ENCODE results near the gene KCNQ1. TPM values are rescaled to one million over a fixed set of nuclear protein-coding genes. Genes with fewer than 3 reads are reported as not detected.
A peak's percentile ranks its signal among the peaks of the same experiment; 100 is the strongest.

Gene KCNQ1
- total and polyA plus RNA-seq, 9 donors: 1.4 to 17.2 (median 3.8) TPM

GRCh38 chr11:2426221-2426620 is 18.6 kb upstream of the KCNQ1 start:
- TF ChIP-seq EP300 (IDR thresholded peaks at IDR 0.05) (no peak), CTCF (IDR thresholded peaks at IDR 0.05) (no peak)
- H3K4me3 ChIP-seq: no peak overlapping the region
- H3K36me3 ChIP-seq: no peaks in the 10 kb centered on the region
- H3K9me3 ChIP-seq: no peaks in the 10 kb centered on the region
- whole genome bisulfite sequencing, 3 donors: 81 to 87% (median 86%) methylated on average over 11 to 13 of the region's 13 CpGs
- no peaks in the 10 kb centered on the region for H3K4me1 ChIP-seq (ENCODE audit: insufficient read depth)
- no peak for DNase-seq
- intact Hi-C loops (cut with DNase I): loop anchor here in 2 of 4 donors (10.0 kb wide), 2 partner anchors 99 to 469 kb away; no protein-coding TSS in a partner anchor
- no peak overlapping the region for H3K27ac ChIP-seq
- H3K27me3 ChIP-seq: no peaks in the 10 kb centered on the region

GRCh38 chr11:2426826-2427521 is 17.8 kb upstream of the KCNQ1 start:
- no peak overlapping the region for H3K4me3 ChIP-seq
- no peaks in the 10 kb centered on the region for H3K9me3 ChIP-seq
- H3K36me3 ChIP-seq: no peaks in the 10 kb centered on the region
- intact Hi-C loops (cut with DNase I): loop anchor here in 2 of 4 donors (10.0 kb wide), 2 partner anchors 98 to 468 kb away; no protein-coding TSS in a partner anchor
- no peak for TF ChIP-seq POLR2A (IDR thresholded peaks at IDR 0.05)
- no peak for TF ChIP-seq EP300 (IDR thresholded peaks at IDR 0.05)
- 81 to 87% (median 86%) methylated on average over 14 of the region's 14 CpGs for WGBS, 3 donors
- no peaks in the 10 kb centered on the region for H3K27me3 ChIP-seq
- no peak for DNase-seq
- H3K27ac ChIP-seq: no peak overlapping the region
- H3K4me1 ChIP-seq (ENCODE audit: insufficient read depth): no peaks in the 10 kb centered on the region

- Histone ChIP-seq H3K9me3 (no peaks in the 10 kb centered on the region), H3K27ac (no peak overlapping the region), H3K4me3 (no peak overlapping the region), H3K36me3 (no peaks in the 10 kb centered on the region), H3K27me3 (no peaks in the 10 kb centered on the region), H3K4me1 (ENCODE audit: insufficient read depth) (no peaks in the 10 kb centered on the region)
- WGBS, 3 donors: 72 to 78% (median 78%) methylated on average over 9 to 12 of the region's 12 CpGs
- TF ChIP-seq POLR2A (IDR thresholded peaks at IDR 0.05) (no peak), EP300 (IDR thresholded peaks at IDR 0.05) (no peak), CTCF (IDR thresholded peaks at IDR 0.05) (no peak)
- intact Hi-C loops (cut with DNase I): loop anchor here in 2 of 4 donors (10.0 kb wide), 2 partner anchors 97 to 467 kb away; no protein-coding TSS in a partner anchor
- DNase-seq: no peak
Observed at GRCh38 chr11:2427721-2428321, 17.0 kb upstream of the KCNQ1 start.

GRCh38 chr11:2428322-2428795 is 16.4 kb upstream of the KCNQ1 start:
- H3K27ac ChIP-seq: no peak overlapping the region

More at GRCh38 chr11:2428322-2428795, 16.4 kb upstream of the KCNQ1 start:
- Histone ChIP-seq H3K9me3 (no peaks in the 10 kb centered on the region), H3K4me3 (no peak overlapping the region), H3K36me3 (no peaks in the 10 kb centered on the region), H3K4me1 (ENCODE audit: insufficient read depth) (no peaks in the 10 kb centered on the region), H3K27me3 (no peaks in the 10 kb centered on the region)
- intact Hi-C loops (cut with DNase I): loop anchor here in 2 of 4 donors (10.0 kb wide), 2 partner anchors 96 to 466 kb away; no protein-coding TSS in a partner anchor
- TF ChIP-seq CTCF (IDR thresholded peaks at IDR 0.05): peak in 1 of 3 donors; percentile 25
- no peak for TF ChIP-seq POLR2A (IDR thresholded peaks at IDR 0.05)
- peak in 2 of 5 donors; percentile 56 to 63 for DNase-seq
- 52 to 67% (median 62%) methylated on average over 8 of the region's 8 CpGs for WGBS, 3 donors
